ENCODE data around the gene SORBS2.

The SORBS2 gene

GRCh38 chr4:185797596-185798338, 14.2 kb downstream of the SORBS2 start:
- H3K27me3 Mint-ChIP-seq = peaks cover 14% of the 10 kb centered on the region
- H3K36me3 Mint-ChIP-seq = no peaks in the 10 kb centered on the region
- ATAC-seq = no peak
- no peak overlapping the region for H3K27ac Mint-ChIP-seq
- H3K4me1 Mint-ChIP-seq = no peaks in the 10 kb centered on the region
- no peak overlapping the region for H3K4me3 Mint-ChIP-seq
- H3K9me3 Mint-ChIP-seq = no peaks in the 10 kb centered on the region

GRCh38 chr4:185797018-185797417, 15.0 kb downstream of the SORBS2 start:
- H3K4me3 Mint-ChIP-seq = no peak overlapping the region
- peaks cover 18% of the 10 kb centered on the region for H3K27me3 Mint-ChIP-seq
- ATAC-seq = no peak
- no peaks in the 10 kb centered on the region for H3K4me1 Mint-ChIP-seq
- H3K9me3 Mint-ChIP-seq = no peaks in the 10 kb centered on the region
- no peaks in the 10 kb centered on the region for H3K36me3 Mint-ChIP-seq
- no peak overlapping the region for H3K27ac Mint-ChIP-seq

- Mint-ChIP-seq H3K27ac (no peak overlapping the region), H3K36me3 (no peaks in the 10 kb centered on the region), H3K4me1 (no peaks in the 10 kb centered on the region), H3K27me3 (peaks cover 20% of the 10 kb centered on the region), H3K9me3 (no peaks in the 10 kb centered on the region), H3K4me3 (no peak overlapping the region)
- ATAC-seq = no peak
Observed at GRCh38 chr4:185796176-185796575, 15.8 kb downstream of the SORBS2 start.

GRCh38 chr4:185794637-185795036, 17.4 kb downstream of the SORBS2 start:
- peaks cover 20% of the 10 kb centered on the region for H3K27me3 Mint-ChIP-seq
- no peak for ATAC-seq
- no peaks in the 10 kb centered on the region for H3K4me1 Mint-ChIP-seq
- H3K9me3 Mint-ChIP-seq = no peaks in the 10 kb centered on the region
- H3K27ac Mint-ChIP-seq = no peak overlapping the region
- no peaks in the 10 kb centered on the region for H3K36me3 Mint-ChIP-seq
- no peak overlapping the region for H3K4me3 Mint-ChIP-seq

GRCh38 chr4:185793716-185794115, 18.3 kb downstream of the SORBS2 start:
- no peaks in the 10 kb centered on the region for H3K9me3 Mint-ChIP-seq
- no peaks in the 10 kb centered on the region for H3K4me1 Mint-ChIP-seq
- no peak for ATAC-seq
- H3K4me3 Mint-ChIP-seq = no peak overlapping the region
- H3K27me3 Mint-ChIP-seq = peaks cover 20% of the 10 kb centered on the region
- no peaks in the 10 kb centered on the region for H3K36me3 Mint-ChIP-seq
- H3K27ac Mint-ChIP-seq = no peak overlapping the region

- H3K9me3 Mint-ChIP-seq = no peaks in the 10 kb centered on the region
- H3K27ac Mint-ChIP-seq = no peak overlapping the region
- no peak for ATAC-seq
- peaks cover 24% of the 10 kb centered on the region for H3K27me3 Mint-ChIP-seq
- no peaks in the 10 kb centered on the region for H3K4me1 Mint-ChIP-seq
- H3K36me3 Mint-ChIP-seq = no peaks in the 10 kb centered on the region
- H3K4me3 Mint-ChIP-seq = no peak overlapping the region
Observed at GRCh38 chr4:185793116-185793485, 18.9 kb downstream of the SORBS2 start.

GRCh38 chr4:185792384-185793115, 19.4 kb downstream of the SORBS2 start:
- Mint-ChIP-seq H3K9me3 (no peaks in the 10 kb centered on the region), H3K4me3 (no peak overlapping the region), H3K36me3 (no peaks in the 10 kb centered on the region), H3K27ac (no peak overlapping the region), H3K27me3 (peaks cover 30% of the 10 kb centered on the region), H3K4me1 (no peaks in the 10 kb centered on the region)
- ATAC-seq = no peak

GRCh38 chr4:185787926-185788679, 23.9 kb downstream of the SORBS2 start:
- Mint-ChIP-seq H3K27ac (no peak overlapping the region), H3K27me3 (peaks cover 20% of the 10 kb centered on the region), H3K4me1 (no peaks in the 10 kb centered on the region), H3K4me3 (no peak overlapping the region), H3K36me3 (no peaks in the 10 kb centered on the region), H3K9me3 (no peaks in the 10 kb centered on the region)
- ATAC-seq = no peak

- Mint-ChIP-seq H3K27ac (no peak overlapping the region), H3K4me3 (no peak overlapping the region), H3K36me3 (no peaks in the 10 kb centered on the region), H3K4me1 (no peaks in the 10 kb centered on the region), H3K9me3 (peaks cover 5% of the 10 kb centered on the region), H3K27me3 (peaks cover 22% of the 10 kb centered on the region)
- no peak for ATAC-seq
Observed at GRCh38 chr4:185786422-185786821, 25.6 kb downstream of the SORBS2 start.

GRCh38 chr4:185783574-185783973, 28.4 kb downstream of the SORBS2 start:
- H3K4me3 Mint-ChIP-seq = no peak overlapping the region
- no peak overlapping the region for H3K27ac Mint-ChIP-seq
- no peaks in the 10 kb centered on the region for H3K4me1 Mint-ChIP-seq
- peaks cover 25% of the 10 kb centered on the region for H3K27me3 Mint-ChIP-seq
- ATAC-seq = no peak
- no peaks in the 10 kb centered on the region for H3K36me3 Mint-ChIP-seq
- peaks cover 5% of the 10 kb centered on the region for H3K9me3 Mint-ChIP-seq

GRCh38 chr4:185782523-185782922, 29.5 kb downstream of the SORBS2 start:
- H3K27me3 Mint-ChIP-seq = peaks cover 15% of the 10 kb centered on the region
- H3K27ac Mint-ChIP-seq = no peak overlapping the region
- no peaks in the 10 kb centered on the region for H3K4me1 Mint-ChIP-seq
- peaks cover 5% of the 10 kb centered on the region for H3K9me3 Mint-ChIP-seq
- H3K36me3 Mint-ChIP-seq = no peaks in the 10 kb centered on the region
- no peak overlapping the region for H3K4me3 Mint-ChIP-seq
- ATAC-seq = no peak

GRCh38 chr4:185781555-185782215, 30.3 kb downstream of the SORBS2 start:
- Mint-ChIP-seq H3K4me1 (no peaks in the 10 kb centered on the region), H3K36me3 (no peaks in the 10 kb centered on the region), H3K4me3 (no peak overlapping the region), H3K27me3 (peaks cover 11% of the 10 kb centered on the region), H3K27ac (no peak overlapping the region), H3K9me3 (peaks cover 5% of the 10 kb centered on the region)
- no peak for ATAC-seq

- no peak overlapping the region for H3K4me3 Mint-ChIP-seq
- ATAC-seq = no peak
- peaks cover 11% of the 10 kb centered on the region for H3K27me3 Mint-ChIP-seq
- no peak overlapping the region for H3K27ac Mint-ChIP-seq
- no peaks in the 10 kb centered on the region for H3K36me3 Mint-ChIP-seq
- peaks cover 5% of the 10 kb centered on the region for H3K9me3 Mint-ChIP-seq
- no peaks in the 10 kb centered on the region for H3K4me1 Mint-ChIP-seq
Observed at GRCh38 chr4:185780472-185780871, 31.5 kb downstream of the SORBS2 start.

GRCh38 chr4:185779517-185779916, 32.5 kb downstream of the SORBS2 start:
- no peaks in the 10 kb centered on the region for H3K4me1 Mint-ChIP-seq
- no peak overlapping the region for H3K4me3 Mint-ChIP-seq
- H3K36me3 Mint-ChIP-seq = no peaks in the 10 kb centered on the region
- peaks cover 5% of the 10 kb centered on the region for H3K9me3 Mint-ChIP-seq
- peaks cover 11% of the 10 kb centered on the region for H3K27me3 Mint-ChIP-seq
- ATAC-seq = no peak
- no peak overlapping the region for H3K27ac Mint-ChIP-seq

GRCh38 chr4:185778307-185778706, 33.7 kb downstream of the SORBS2 start:
- H3K4me3 Mint-ChIP-seq = no peak overlapping the region
- ATAC-seq = no peak
- no peak overlapping the region for H3K27ac Mint-ChIP-seq
- no peaks in the 10 kb centered on the region for H3K4me1 Mint-ChIP-seq
- H3K36me3 Mint-ChIP-seq = no peaks in the 10 kb centered on the region
- H3K27me3 Mint-ChIP-seq = peaks cover 21% of the 10 kb centered on the region
- H3K9me3 Mint-ChIP-seq = peaks cover 5% of the 10 kb centered on the region

Measured in stimulated activated memory B cell treated with anti-CD40 and anti-IgM and Interleukin-4, amounts not matched to agents 10 μg/mL and 1 μg/mL and 100 μg/mL, for 72 hours (primary cell).